Measurements from ENCODE around the gene JMJD7. TPM values are rescaled to one million over a fixed set of nuclear protein-coding genes. Genes with fewer than 3 reads are reported as not detected.

The JMJD7 gene
- total RNA-seq, 1 experiment from 2014 or later, result 11.7 TPM

DNA sequence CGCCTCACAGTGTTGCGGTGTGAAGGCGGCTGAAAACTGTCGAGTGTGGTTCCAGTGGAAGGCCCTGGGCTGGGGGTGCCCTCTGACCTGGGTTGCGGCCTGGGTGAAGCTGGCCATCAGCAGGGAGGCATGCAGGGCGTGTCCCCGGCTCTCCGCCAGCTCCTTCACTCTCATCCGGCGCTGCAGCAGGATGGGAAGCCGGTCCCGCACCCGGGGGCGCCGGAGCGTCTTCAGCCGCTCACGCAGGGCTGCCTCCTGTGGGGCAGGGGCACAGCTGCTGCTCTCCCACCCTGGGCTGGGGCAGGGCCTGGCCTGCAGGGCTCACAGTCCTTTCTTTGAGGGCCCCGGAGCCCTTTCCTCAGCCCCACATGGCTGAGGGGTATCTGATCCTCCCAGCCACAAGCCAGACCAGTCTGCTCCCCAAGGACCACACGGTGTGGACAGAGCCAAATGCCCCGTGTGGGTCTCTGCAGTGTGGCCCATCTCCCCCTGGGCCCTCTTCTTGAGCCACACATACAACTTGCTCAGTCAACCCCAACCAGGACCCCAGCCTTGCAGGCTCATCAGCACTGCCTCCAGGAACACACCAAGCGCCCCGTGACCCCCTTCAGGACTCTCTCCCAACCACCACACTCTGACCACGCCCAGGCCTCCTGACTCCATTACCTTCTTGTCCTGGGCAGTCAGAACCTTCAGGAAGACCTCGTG is 39.1 kb downstream of the JMJD7 start:
- CTCF ChIA-PET, result no interaction called here
- H3K9me2 ChIP-seq (ENCODE audit: insufficient read depth), result no peaks in the 10 kb centered on the region
- no peak for DNase-seq
- no peak overlapping the region for H2AFZ ChIP-seq
- no peak overlapping the region for H3K27ac ChIP-seq
- BruUV-seq (replicated peaks), result no TSS peak
- no peak overlapping the region for H3K4me2 ChIP-seq
- no peaks in the 10 kb centered on the region for H3F3A ChIP-seq (ENCODE audit: insufficient read depth, low read depth)
- H3K27me3 ChIP-seq (ENCODE audit: insufficient read depth, low read depth), result no peaks in the 10 kb centered on the region
- intact Hi-C loops (cut with micrococcal nuclease; ENCODE audit: unreplicated experiment), result no loop called here
- H4K20me1 ChIP-seq (ENCODE audit: insufficient read depth), result no peaks in the 10 kb centered on the region
- H3K4me1 ChIP-seq (replicated peaks; ENCODE audit: insufficient read depth), result no peaks in the 10 kb centered on the region
- POLR2A ChIA-PET (ENCODE audit: unreplicated experiment), result no interaction called here
- no peaks in the 10 kb centered on the region for H3K36me3 ChIP-seq (ENCODE audit: low read depth)
- H3K9me3 ChIP-seq (ENCODE audit: insufficient read depth, low read depth), result no peaks in the 10 kb centered on the region
- H3K79me2 ChIP-seq (ENCODE audit: low read depth), result no peaks in the 10 kb centered on the region
- TF ChIP-seq EZH2 (IDR thresholded peaks at IDR 0.05; ENCODE audit: low read depth), result no peak
- TF ChIP-seq, protein P1, sequence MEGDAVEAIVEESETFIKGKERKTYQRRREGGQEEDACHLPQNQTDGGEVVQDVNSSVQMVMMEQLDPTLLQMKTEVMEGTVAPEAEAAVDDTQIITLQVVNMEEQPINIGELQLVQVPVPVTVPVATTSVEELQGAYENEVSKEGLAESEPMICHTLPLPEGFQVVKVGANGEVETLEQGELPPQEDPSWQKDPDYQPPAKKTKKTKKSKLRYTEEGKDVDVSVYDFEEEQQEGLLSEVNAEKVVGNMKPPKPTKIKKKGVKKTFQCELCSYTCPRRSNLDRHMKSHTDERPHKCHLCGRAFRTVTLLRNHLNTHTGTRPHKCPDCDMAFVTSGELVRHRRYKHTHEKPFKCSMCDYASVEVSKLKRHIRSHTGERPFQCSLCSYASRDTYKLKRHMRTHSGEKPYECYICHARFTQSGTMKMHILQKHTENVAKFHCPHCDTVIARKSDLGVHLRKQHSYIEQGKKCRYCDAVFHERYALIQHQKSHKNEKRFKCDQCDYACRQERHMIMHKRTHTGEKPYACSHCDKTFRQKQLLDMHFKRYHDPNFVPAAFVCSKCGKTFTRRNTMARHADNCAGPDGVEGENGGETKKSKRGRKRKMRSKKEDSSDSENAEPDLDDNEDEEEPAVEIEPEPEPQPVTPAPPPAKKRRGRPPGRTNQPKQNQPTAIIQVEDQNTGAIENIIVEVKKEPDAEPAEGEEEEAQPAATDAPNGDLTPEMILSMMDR (conservative IDR thresholded peaks at IDR 0.05), result no peak
- H3K4me3 ChIP-seq, result no peak overlapping the region

DNA sequence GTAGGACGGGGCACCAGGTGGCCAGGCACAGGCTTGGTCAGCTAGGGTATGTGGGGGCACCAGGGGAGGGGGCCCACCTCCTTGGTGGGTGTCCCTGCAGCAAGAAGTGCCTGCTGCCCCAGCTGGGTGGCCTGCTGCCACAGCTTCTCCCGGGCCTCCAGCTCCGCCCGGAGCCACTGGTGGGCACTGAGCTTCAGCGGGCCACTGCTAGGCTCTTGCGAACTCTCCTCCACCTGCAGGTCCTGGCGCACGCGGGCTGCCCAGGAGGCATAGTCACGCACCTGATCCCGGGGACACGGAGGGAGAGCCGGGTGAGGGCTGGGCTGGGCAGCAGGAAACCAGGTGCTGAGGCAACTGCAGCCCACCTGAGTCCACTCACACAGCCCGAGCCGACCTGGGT is 40.4 kb downstream of the JMJD7 start:
- intact Hi-C loops (cut with micrococcal nuclease; ENCODE audit: unreplicated experiment), result no loop called here
- H3K9me2 ChIP-seq (ENCODE audit: insufficient read depth), result no peaks in the 10 kb centered on the region
- no peak for DNase-seq
- H3K9me3 ChIP-seq (ENCODE audit: insufficient read depth, low read depth), result no peaks in the 10 kb centered on the region
- ChIA-PET CTCF (no interaction called here), POLR2A (ENCODE audit: unreplicated experiment) (no interaction called here)
- no peaks in the 10 kb centered on the region for H3K36me3 ChIP-seq (ENCODE audit: low read depth)
- no peaks in the 10 kb centered on the region for H3K27me3 ChIP-seq (ENCODE audit: insufficient read depth, low read depth)
- H3K79me2 ChIP-seq (ENCODE audit: low read depth), result no peaks in the 10 kb centered on the region
- BruUV-seq (replicated peaks), result no TSS peak
- H3F3A ChIP-seq (ENCODE audit: insufficient read depth, low read depth), result no peaks in the 10 kb centered on the region
- H2AFZ ChIP-seq, result no peak overlapping the region
- no peaks in the 10 kb centered on the region for H4K20me1 ChIP-seq (ENCODE audit: insufficient read depth)
- no peaks in the 10 kb centered on the region for H3K4me1 ChIP-seq (replicated peaks; ENCODE audit: insufficient read depth)
- no peak overlapping the region for H3K27ac ChIP-seq
- H3K4me2 ChIP-seq, result no peak overlapping the region
- TF ChIP-seq, protein P1 (conservative IDR thresholded peaks at IDR 0.05), result no peak
- TF ChIP-seq EZH2 (IDR thresholded peaks at IDR 0.05; ENCODE audit: low read depth), result no peak
- no peak overlapping the region for H3K4me3 ChIP-seq

DNA sequence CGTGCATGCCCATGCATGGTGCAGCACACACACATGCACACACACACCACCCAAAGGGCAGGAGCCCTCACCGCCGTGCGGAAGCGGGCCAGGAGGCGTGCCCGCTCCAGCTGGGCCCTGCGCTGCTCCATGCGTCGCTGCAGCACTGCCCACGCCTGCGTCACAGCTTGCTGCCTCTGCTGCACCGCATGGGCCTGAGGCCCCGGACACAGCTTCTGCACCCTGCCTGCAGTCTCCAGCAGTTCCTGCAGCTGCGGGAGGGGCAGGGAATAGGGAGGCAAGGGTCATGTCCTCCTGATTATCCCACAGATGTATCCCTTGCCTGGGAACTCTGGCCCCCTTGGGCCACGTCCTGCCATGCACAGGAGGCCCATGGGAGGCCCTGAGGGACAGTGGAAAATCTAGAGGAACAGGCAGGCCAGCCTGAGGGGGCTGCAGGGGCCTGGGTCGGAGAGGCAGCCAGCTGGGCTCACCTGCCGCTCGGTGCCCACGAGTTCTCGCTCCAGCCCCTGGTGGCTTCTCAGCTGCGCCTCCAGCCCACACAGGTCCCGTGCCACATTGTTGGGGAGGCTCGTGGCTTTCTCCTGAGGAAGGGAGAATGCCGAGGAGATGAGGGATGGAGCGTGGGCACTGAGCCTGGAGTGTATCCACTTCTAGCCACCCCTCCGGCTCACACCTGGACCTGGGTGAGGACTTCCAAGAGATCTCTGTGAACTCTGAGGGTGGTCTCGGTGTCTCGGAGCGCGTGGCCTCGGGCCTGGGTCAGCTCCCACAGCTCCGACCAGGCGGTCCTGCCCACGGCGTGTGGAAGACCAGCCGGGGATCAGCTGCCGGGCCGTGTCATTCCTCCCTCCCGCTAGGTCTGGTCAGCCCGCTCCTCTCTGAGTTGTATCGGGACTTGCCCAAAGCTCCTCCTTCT is 42.1 kb downstream of the JMJD7 start:
- no peak for TF ChIP-seq EZH2 (IDR thresholded peaks at IDR 0.05; ENCODE audit: low read depth)
- TF ChIP-seq, protein P1 (conservative IDR thresholded peaks at IDR 0.05), result no peak
- no peak for DNase-seq
- Histone ChIP-seq H3K9me2 (ENCODE audit: insufficient read depth) (no peaks in the 10 kb centered on the region), H3K4me2 (no peak overlapping the region), H4K20me1 (ENCODE audit: insufficient read depth) (no peaks in the 10 kb centered on the region), H3K9me3 (ENCODE audit: insufficient read depth, low read depth) (no peaks in the 10 kb centered on the region), H3F3A (ENCODE audit: insufficient read depth, low read depth) (no peaks in the 10 kb centered on the region), H3K27me3 (ENCODE audit: insufficient read depth, low read depth) (no peaks in the 10 kb centered on the region), H3K79me2 (ENCODE audit: low read depth) (no peaks in the 10 kb centered on the region), H3K27ac (no peak overlapping the region), H2AFZ (no peak overlapping the region), H3K4me3 (no peak overlapping the region), H3K36me3 (ENCODE audit: low read depth) (no peaks in the 10 kb centered on the region), H3K4me1 (replicated peaks; ENCODE audit: insufficient read depth) (no peaks in the 10 kb centered on the region)
- no TSS peak for BruUV-seq (replicated peaks)
- CTCF ChIA-PET, result no interaction called here
- POLR2A ChIA-PET (ENCODE audit: unreplicated experiment), result interaction anchor here (0.6 to 0.7 kb wide), 3 partner anchors 11 to 669 kb away, joined by 3 to 7 read pairs (median 6); no protein-coding TSS in a partner anchor
- intact Hi-C loops (cut with micrococcal nuclease; ENCODE audit: unreplicated experiment), result no loop called here
